CD8-positive, alpha-beta memory T cell (primary cell): ENCODE results near the gene RAB27A. TPM values are rescaled to one million over a fixed set of nuclear protein-coding genes. Genes with fewer than 3 reads are reported as not detected.

Experiments used
- CTCF ChIA-PET: fragments of 350-600 bp; sonication (Branson Sonifier 250); formaldehyde crosslinking; loops from one replicate; lab custom pipeline; 2021; ENCODE audit warnings: antibody characterized with exemption; lab: Charles Lee
- POLR2A ChIA-PET: fragments of 350-600 bp; sonication (Branson Sonifier 250); formaldehyde crosslinking; loops from one replicate; lab custom pipeline; 2021; ENCODE audit warnings: antibody characterized with exemption; lab: Charles Lee
- DNase-seq, 5 donors: peaks; one replicate each; pipeline versions ENCODE4 v3.0.0 to v3.0.0-alpha.2; 2020 to 2022; ENCODE audit warnings: mixed read lengths in 1 of 5
- H3K27ac ChIP-seq: one replicate; pipeline ENCODE4 v1.7.0; 2013; ENCODE audit warnings: low read depth, mild to moderate bottlenecking, low read length, moderate library complexity
- H3K27me3 ChIP-seq: 2 replicates; pipeline ENCODE4 v1.7.0; 2013; ENCODE audit warnings: low read length, mild to moderate bottlenecking; ENCODE audit not compliant: insufficient read depth, poor library complexity, severe bottlenecking
- H3K36me3 ChIP-seq: 2 replicates; pipeline ENCODE4 v1.7.0; 2013; ENCODE audit warnings: mild to moderate bottlenecking, low read length, moderate library complexity; ENCODE audit not compliant: insufficient read depth
- H3K4me1 ChIP-seq: 2 replicates; pipeline ENCODE4 v1.7.0; 2013; ENCODE audit warnings: mild to moderate bottlenecking, low read length, moderate library complexity; ENCODE audit not compliant: insufficient read depth
- H3K4me3 ChIP-seq: 2 replicates; pipeline ENCODE4 v1.7.0; 2013; ENCODE audit warnings: mild to moderate bottlenecking, low read length
- H3K9me3 ChIP-seq: 2 replicates; pipeline ENCODE4 v1.7.0; 2013; ENCODE audit warnings: mild to moderate bottlenecking, low read length
- H3K27ac Mint-ChIP-seq, 8 donors: one replicate each; pipeline ENCODE4 v1.8.0; 2020 to 2021; ENCODE audit warnings: mixed read lengths in 8 of 8, mild to moderate bottlenecking in 6 of 8, inconsistent platforms in 3 of 8, moderate library complexity in 3 of 8
- H3K27me3 Mint-ChIP-seq, 2 donors: one replicate each; pipeline ENCODE4 v1.8.0; 2020 to 2021; ENCODE audit warnings: mixed read lengths in 2 of 2, mild to moderate bottlenecking in 1 of 2, moderate library complexity in 1 of 2
- H3K36me3 Mint-ChIP-seq, 3 donors: one replicate each; pipeline ENCODE4 v1.8.0; 2020 to 2021; ENCODE audit warnings: mixed read lengths in 3 of 3, inconsistent platforms in 1 of 3, mild to moderate bottlenecking in 1 of 3
- H3K4me1 Mint-ChIP-seq, 3 donors: one replicate each; pipeline ENCODE4 v1.8.0; 2020 to 2021; ENCODE audit warnings: mixed read lengths in 3 of 3, inconsistent platforms in 1 of 3, mild to moderate bottlenecking in 1 of 3
- H3K4me3 Mint-ChIP-seq, 7 donors: one replicate each; pipeline ENCODE4 v1.8.0; 2020 to 2021; ENCODE audit warnings: mixed read lengths in 7 of 7, mild to moderate bottlenecking in 6 of 7, moderate library complexity in 4 of 7, inconsistent platforms in 2 of 7
- H3K9me3 Mint-ChIP-seq, 5 donors: one replicate each; pipeline ENCODE4 v1.8.0; 2020 to 2022; ENCODE audit warnings: mixed read lengths in 5 of 5, mild to moderate bottlenecking in 3 of 5, moderate library complexity in 2 of 5, inconsistent platforms in 1 of 5
- polyA plus RNA-seq: library from polyadenylated mRNA; unstranded; fragments of 300-500 nt; fragmentation: Illumina TruSeq; gene quantifications from one replicate; pipeline ENCODE4 v1.2.3, GENCODE V29; 2021
- total RNA-seq, 2 experiments: library from RNA; stranded (reverse); gene quantifications; one replicate each; pipeline ENCODE4 v1.2.3, GENCODE V29; 2021

The RAB27A gene
- total and polyA plus RNA-seq, 3 experiments from 2014 or later, result 132 to 195 (median 187) TPM

- peaks cover 3 to 31% (median 4%) of the 10 kb centered on the region in 3 donors for H3K36me3 Mint-ChIP-seq
- peaks cover 64 to 95% (median 93%) of the 10 kb centered on the region in 3 donors for H3K4me1 Mint-ChIP-seq
- Histone ChIP-seq H3K9me3 (no peaks in the 10 kb centered on the region), H3K4me1 (peaks cover 20% of the 10 kb centered on the region), H3K36me3 (no peaks in the 10 kb centered on the region), H3K27me3 (no peaks in the 10 kb centered on the region), H3K27ac (no peak overlapping the region), H3K4me3 (no peak overlapping the region)
- H3K27me3 Mint-ChIP-seq, result no peaks in the 10 kb centered on the region
- H3K9me3 Mint-ChIP-seq, result no peaks in the 10 kb centered on the region
- CTCF ChIA-PET, result no interaction called here
- H3K4me3 Mint-ChIP-seq, result peak overlapping the region in 1 of 7 donors; percentile 10
- H3K27ac Mint-ChIP-seq, result peak overlapping the region in 2 of 8 donors; percentile 43 to 48
- POLR2A ChIA-PET, result interaction anchor here (0.6 kb wide), 1 partner anchor 57 kb away, joined by 3 read pairs; no protein-coding TSS in a partner anchor
- DNase-seq, result no peak
These were observed 48.4 kb downstream of the RAB27A start for GRCh38 chr15:55241186-55241585.

- CTCF ChIA-PET, result interaction anchor here (0.6 to 1.2 kb wide), 2 partner anchors 18 to 78 kb away, joined by 3 to 4 read pairs; partner anchors contain the start of genes PIGB and PIGBOS1
- H3K27me3 ChIP-seq, result no peaks in the 10 kb centered on the region
- Mint-ChIP-seq H3K4me3 (peak overlapping the region in 6 of 7 donors; percentile 5 to 71 (median 42)), H3K27ac (peak overlapping the region; percentile 4 to 90 (median 86)), H3K9me3 (no peaks in the 10 kb centered on the region), H3K27me3 (no peaks in the 10 kb centered on the region), H3K4me1 (peaks cover 61 to 93% (median 92%) of the 10 kb centered on the region in 3 donors), H3K36me3 (peaks cover 8 to 35% (median 10%) of the 10 kb centered on the region in 3 donors)
- POLR2A ChIA-PET, result interaction anchor here (1.0 kb wide), 1 partner anchor 27 kb away, joined by 3 read pairs; no protein-coding TSS in a partner anchor
- no peak for DNase-seq
- peaks cover 20% of the 10 kb centered on the region for H3K4me1 ChIP-seq
- H3K36me3 ChIP-seq, result no peaks in the 10 kb centered on the region
- no peak overlapping the region for H3K4me3 ChIP-seq
- H3K27ac ChIP-seq, result no peak overlapping the region
- H3K9me3 ChIP-seq, result no peaks in the 10 kb centered on the region
These were observed 49.4 kb downstream of the RAB27A start for GRCh38 chr15:55240125-55240760.

- Mint-ChIP-seq H3K27ac (peak overlapping the region; percentile 4 to 87 (median 44)), H3K4me1 (peaks cover 55 to 91% (median 88%) of the 10 kb centered on the region in 3 donors), H3K36me3 (peaks cover 7 to 32% (median 7%) of the 10 kb centered on the region in 3 donors), H3K27me3 (no peaks in the 10 kb centered on the region), H3K9me3 (no peaks in the 10 kb centered on the region), H3K4me3 (peak overlapping the region in 3 of 7 donors; percentile 7 to 71 (median 20))
- CTCF ChIA-PET, result interaction anchor here (0.6 to 1.2 kb wide), 2 partner anchors 19 to 79 kb away, joined by 3 to 4 read pairs; partner anchors contain the start of genes PIGB and PIGBOS1
- Histone ChIP-seq H3K4me1 (peaks cover 20% of the 10 kb centered on the region), H3K27me3 (no peaks in the 10 kb centered on the region), H3K36me3 (no peaks in the 10 kb centered on the region), H3K9me3 (no peaks in the 10 kb centered on the region), H3K4me3 (no peak overlapping the region), H3K27ac (peak overlapping the region; percentile 5)
- POLR2A ChIA-PET, result interaction anchor here (0.6 to 1.6 kb wide), 3 partner anchors 28 to 46 kb away, joined by 3 to 11 read pairs (median 3); partner anchors contain the start of gene RSL24D1
- DNase-seq, result no peak
These were observed 50.0 kb downstream of the RAB27A start for GRCh38 chr15:55239440-55240124.

GRCh38 chr15:55238877-55239276, 50.7 kb downstream of the RAB27A start:
- no peak overlapping the region for H3K4me3 Mint-ChIP-seq
- H3K9me3 Mint-ChIP-seq, result no peaks in the 10 kb centered on the region
- no peak for DNase-seq
- Histone ChIP-seq H3K9me3 (no peaks in the 10 kb centered on the region), H3K4me1 (peaks cover 20% of the 10 kb centered on the region), H3K27ac (no peak overlapping the region), H3K36me3 (no peaks in the 10 kb centered on the region), H3K27me3 (no peaks in the 10 kb centered on the region), H3K4me3 (no peak overlapping the region)
- ChIA-PET CTCF (no interaction called here), POLR2A (interaction anchor here (1.6 kb wide), 1 partner anchor 42 kb away, joined by 3 read pairs; the partner anchor contains the start of gene RSL24D1)
- H3K27me3 Mint-ChIP-seq, result no peaks in the 10 kb centered on the region
- H3K4me1 Mint-ChIP-seq, result peaks cover 54 to 89% (median 87%) of the 10 kb centered on the region in 3 donors
- H3K27ac Mint-ChIP-seq, result peak overlapping the region in 1 of 8 donors; percentile 25
- peaks cover 10 to 38% (median 12%) of the 10 kb centered on the region in 3 donors for H3K36me3 Mint-ChIP-seq

GRCh38 chr15:55237219-55238130, 52.1 kb downstream of the RAB27A start:
- no peaks in the 10 kb centered on the region for H3K27me3 Mint-ChIP-seq
- no peaks in the 10 kb centered on the region for H3K9me3 ChIP-seq
- no peak overlapping the region for H3K4me3 ChIP-seq
- no peaks in the 10 kb centered on the region for H3K36me3 ChIP-seq
- no peaks in the 10 kb centered on the region for H3K27me3 ChIP-seq
- peak overlapping the region; percentile 3 for H3K27ac ChIP-seq
- no peak overlapping the region for H3K4me3 Mint-ChIP-seq
- no peak for DNase-seq
- H3K27ac Mint-ChIP-seq, result peak overlapping the region in 3 of 8 donors; percentile 21 to 37 (median 37)
- H3K4me1 ChIP-seq, result peaks cover 20% of the 10 kb centered on the region
- H3K9me3 Mint-ChIP-seq, result no peaks in the 10 kb centered on the region
- POLR2A ChIA-PET, result interaction anchor here (1.6 kb wide), 1 partner anchor 41 kb away, joined by 3 read pairs; the partner anchor contains the start of gene RSL24D1
- CTCF ChIA-PET, result interaction anchor here (1.6 kb wide), 1 partner anchor 21 kb away, joined by 4 read pairs; no protein-coding TSS in a partner anchor
- H3K36me3 Mint-ChIP-seq, result peaks cover 9 to 45% (median 12%) of the 10 kb centered on the region in 3 donors
- peaks cover 44 to 83% (median 77%) of the 10 kb centered on the region in 3 donors for H3K4me1 Mint-ChIP-seq

GRCh38 chr15:55235546-55236036, 54.0 kb downstream of the RAB27A start:
- no peaks in the 10 kb centered on the region for H3K27me3 Mint-ChIP-seq
- no peak overlapping the region for H3K4me3 Mint-ChIP-seq
- peaks cover 13% of the 10 kb centered on the region for H3K4me1 ChIP-seq
- CTCF ChIA-PET, result no interaction called here
- H3K4me3 ChIP-seq, result no peak overlapping the region
- peak overlapping the region in 3 of 8 donors; percentile 7 to 58 (median 11) for H3K27ac Mint-ChIP-seq
- POLR2A ChIA-PET, result no interaction called here
- H3K4me1 Mint-ChIP-seq, result peaks cover 46 to 83% (median 79%) of the 10 kb centered on the region in 3 donors
- no peaks in the 10 kb centered on the region for H3K27me3 ChIP-seq
- no peak overlapping the region for H3K27ac ChIP-seq
- H3K36me3 Mint-ChIP-seq, result peaks cover 12 to 61% (median 15%) of the 10 kb centered on the region in 3 donors
- no peaks in the 10 kb centered on the region for H3K9me3 ChIP-seq
- H3K9me3 Mint-ChIP-seq, result no peaks in the 10 kb centered on the region
- H3K36me3 ChIP-seq, result no peaks in the 10 kb centered on the region
- DNase-seq, result no peak

GRCh38 chr15:55234800-55235104, 54.9 kb downstream of the RAB27A start:
- H3K4me1 Mint-ChIP-seq, result peaks cover 44 to 83% (median 79%) of the 10 kb centered on the region in 3 donors

More at GRCh38 chr15:55234800-55235104, 54.9 kb downstream of the RAB27A start:
- peaks cover 12 to 64% (median 15%) of the 10 kb centered on the region in 3 donors for H3K36me3 Mint-ChIP-seq
- H3K27ac Mint-ChIP-seq, result peak overlapping the region in 2 of 8 donors; percentile 29 to 52
- no peaks in the 10 kb centered on the region for H3K36me3 ChIP-seq
- no peak overlapping the region for H3K4me3 ChIP-seq
- H3K4me3 Mint-ChIP-seq, result no peak overlapping the region
- H3K27me3 Mint-ChIP-seq, result no peaks in the 10 kb centered on the region
- H3K27ac ChIP-seq, result no peak overlapping the region
- peaks cover 10% of the 10 kb centered on the region for H3K4me1 ChIP-seq
- H3K9me3 Mint-ChIP-seq, result no peaks in the 10 kb centered on the region
- POLR2A ChIA-PET, result no interaction called here
- H3K27me3 ChIP-seq, result no peaks in the 10 kb centered on the region
- CTCF ChIA-PET, result no interaction called here
- no peak for DNase-seq
- no peaks in the 10 kb centered on the region for H3K9me3 ChIP-seq
